GM19025 (cell line): ENCODE results near the gene TMOD1.

Source experiments
- ATAC-seq: cut with Tn5 transposase; IDR thresholded peaks from one replicate; pipeline ENCODE4 v1.9.1; 2021; ENCODE audit warnings: mild to moderate bottlenecking, low read depth, moderate library complexity; ENCODE audit not compliant: unreplicated experiment

The TMOD1 gene

GRCh38 chr9:97515662-97516061 lies 14.2 kb downstream of the TMOD1 start:
- ATAC-seq, result no peak

- no peak for ATAC-seq
Measured at GRCh38 chr9:97516111-97516510, 14.6 kb downstream of the TMOD1 start.

- no peak for ATAC-seq
Measured at GRCh38 chr9:97517331-97518089, 16.0 kb downstream of the TMOD1 start.

GRCh38 chr9:97518166-97518908 lies 16.9 kb downstream of the TMOD1 start:
- no peak for ATAC-seq

GRCh38 chr9:97518909-97519307 lies 17.4 kb downstream of the TMOD1 start:
- no peak for ATAC-seq

- ATAC-seq, result no peak
Measured at GRCh38 chr9:97519441-97519970, 18.0 kb downstream of the TMOD1 start.

- no peak for ATAC-seq
Measured at GRCh38 chr9:97521576-97522333, 20.3 kb downstream of the TMOD1 start.

GRCh38 chr9:97524424-97524823 lies 23.0 kb downstream of the TMOD1 start:
- ATAC-seq, result no peak

GRCh38 chr9:97525451-97525850 lies 24.0 kb downstream of the TMOD1 start:
- no peak for ATAC-seq

GRCh38 chr9:97526895-97527575 lies 25.6 kb downstream of the TMOD1 start:
- no peak for ATAC-seq

- ATAC-seq, result no peak
Measured at GRCh38 chr9:97527626-97528528, 26.4 kb downstream of the TMOD1 start.

- ATAC-seq, result no peak
Measured at GRCh38 chr9:97528529-97529230, 27.2 kb downstream of the TMOD1 start.

- peak; percentile 80 for ATAC-seq
Measured at GRCh38 chr9:97529363-97530076, 28.1 kb downstream of the TMOD1 start.

GRCh38 chr9:97531888-97532376 lies 30.5 kb downstream of the TMOD1 start:
- ATAC-seq, result no peak

- ATAC-seq, result no peak
Measured at GRCh38 chr9:97534185-97534584, 32.7 kb downstream of the TMOD1 start.

- ATAC-seq, result no peak
Measured at GRCh38 chr9:97534961-97535594, 33.6 kb downstream of the TMOD1 start.

- ATAC-seq, result no peak
Measured at GRCh38 chr9:97535771-97536170, 34.3 kb downstream of the TMOD1 start.

- ATAC-seq, result no peak
Measured at GRCh38 chr9:97536480-97536879, 35.0 kb downstream of the TMOD1 start.
